GM10266 (cell line): ENCODE data around the gene DSC2.
A peak's percentile ranks its signal among the peaks of the same experiment; 100 is the strongest.

Experiments
- DNase-seq: peaks from one replicate; pipeline ENCODE4 v3.0.0; 2012; ENCODE audit errors: extremely low spot score
- CTCF ChIP-seq: IDR thresholded peaks from 2 replicates; pipeline ENCODE4 v1.5.1; 2012; ENCODE audit warnings: mild to moderate bottlenecking, low read depth; ENCODE audit not compliant: control insufficient read depth, insufficient read depth; ENCODE audit errors: missing control alignments

DSC2 gene

DNA sequence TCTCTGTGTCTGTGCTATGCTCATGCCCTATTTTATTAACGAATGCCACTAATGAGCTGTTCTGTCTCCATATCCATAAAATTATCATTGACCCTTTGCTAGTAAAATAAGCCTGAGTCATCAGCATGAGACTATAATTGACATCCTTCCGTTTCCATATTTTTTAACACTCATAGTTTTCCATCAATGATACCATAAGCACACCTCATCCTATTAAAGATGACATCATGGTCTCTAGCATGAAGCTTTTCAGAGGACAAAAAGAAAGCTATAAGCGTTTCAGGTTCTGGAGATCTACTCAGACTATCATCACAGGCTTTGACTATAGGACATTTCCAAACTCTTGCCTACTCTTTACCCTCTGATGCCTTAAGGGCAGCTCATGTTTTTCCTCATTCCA, 1.2 kb upstream of the DSC2 start:
- no peak for TF ChIP-seq CTCF
- no peak for DNase-seq

DNA sequence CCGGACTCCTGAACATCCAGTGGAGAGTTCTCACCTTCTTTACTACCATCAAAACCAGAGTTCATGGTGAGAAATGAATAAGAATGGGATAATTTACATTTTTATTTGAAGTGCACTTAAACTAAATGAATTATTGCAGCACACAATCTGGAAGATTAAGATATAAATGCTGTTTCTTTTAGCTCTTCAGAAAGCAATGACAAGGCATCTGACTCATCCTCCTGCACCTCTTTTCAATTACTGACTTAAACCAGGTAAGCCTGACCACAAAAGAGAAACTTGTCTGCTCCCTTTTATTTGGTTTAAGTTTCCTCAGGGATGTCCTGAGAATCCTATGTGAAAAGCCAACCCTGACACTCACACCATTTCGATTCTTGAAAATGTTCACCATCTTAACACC, 720 bp upstream of the DSC2 start:
- no peak for DNase-seq

DNA sequence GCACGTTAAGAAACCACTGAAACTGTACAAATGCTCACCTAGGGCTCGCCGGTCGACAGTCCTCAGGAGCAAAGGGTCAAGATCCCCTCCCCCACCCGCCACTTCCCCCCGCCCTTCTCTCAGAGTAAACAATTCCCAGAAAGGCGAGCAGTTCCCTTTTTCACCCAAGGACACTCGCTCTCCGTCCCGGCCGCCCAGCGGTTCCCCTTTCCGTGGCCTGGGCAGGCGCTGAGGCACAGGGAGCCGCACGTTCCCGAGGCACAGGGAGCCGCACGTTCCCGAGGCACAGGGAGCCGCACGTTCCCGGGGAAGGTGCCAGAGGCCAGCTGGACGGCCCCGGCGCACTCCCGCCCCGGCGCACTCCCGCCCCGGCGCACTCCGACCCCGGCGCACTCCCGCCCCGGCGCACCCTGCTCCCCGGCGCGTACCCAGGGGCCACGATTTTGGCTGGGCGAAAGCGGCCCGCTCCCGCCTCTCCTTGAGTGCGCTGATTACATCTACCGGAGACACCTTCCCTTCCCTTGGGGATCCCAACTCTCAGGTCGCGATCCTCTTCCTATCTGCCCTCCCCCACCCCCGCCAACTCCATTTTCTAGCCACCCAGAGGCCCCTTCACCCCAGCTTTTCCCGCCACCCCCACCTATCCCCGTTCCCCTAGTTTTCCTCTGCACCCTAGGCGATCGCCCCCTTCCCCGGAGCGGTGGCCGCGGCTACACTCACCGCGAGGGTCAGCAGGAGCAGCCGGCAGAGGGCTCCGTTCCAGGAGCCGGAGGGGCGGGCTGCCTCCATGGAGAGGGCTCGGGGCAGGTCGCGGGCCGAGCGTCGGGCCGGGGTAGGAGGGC, 817 bp downstream of the DSC2 start:
- peak; percentile 81 for DNase-seq
- TF ChIP-seq CTCF = peak; percentile 26

More for the DNA sequence above, 720 bp upstream of the DSC2 start:
- TF ChIP-seq CTCF = no peak

DNA sequence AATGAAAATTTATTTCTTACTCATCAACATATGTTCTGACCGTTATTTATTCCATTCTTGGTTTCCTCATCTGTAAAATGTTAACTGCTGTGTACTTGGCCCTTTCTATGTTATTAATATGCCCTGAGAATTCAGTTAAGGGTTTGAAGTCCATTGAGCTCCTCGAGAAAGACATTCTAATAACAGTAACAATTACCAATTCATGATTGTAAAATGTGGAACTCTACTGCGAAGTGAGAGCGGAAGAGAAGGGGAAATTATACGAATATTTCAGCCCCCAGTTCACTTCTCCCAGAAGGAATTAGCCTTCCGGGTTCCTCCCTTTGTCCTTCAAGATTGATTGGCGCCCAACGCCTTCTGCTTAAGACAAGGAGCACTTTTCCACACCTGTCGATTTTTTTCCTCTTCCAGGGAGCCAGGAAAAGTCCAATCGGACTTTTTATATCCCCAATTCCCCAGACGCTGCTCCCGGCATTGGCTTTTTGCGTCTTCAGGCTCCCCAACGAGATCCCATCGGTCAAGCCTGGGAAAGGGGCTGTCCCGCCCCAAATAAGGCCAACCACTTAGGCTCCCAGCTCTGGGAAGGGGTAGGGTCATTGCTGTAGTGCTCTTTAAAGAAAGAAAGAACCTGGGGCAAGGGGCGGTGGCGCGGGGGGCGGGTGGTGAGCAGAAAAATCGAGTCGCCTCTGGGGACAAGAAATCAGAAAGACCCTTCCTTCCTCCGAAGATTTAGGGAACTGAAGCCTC, 1.6 kb downstream of the DSC2 start:
- no peak for DNase-seq
- no peak for TF ChIP-seq CTCF

GRCh38 chr18:31099450-31100230, 2.6 kb downstream of the DSC2 start:
- no peak for TF ChIP-seq CTCF
- DNase-seq = peak; percentile 32

- DNase-seq = no peak
- TF ChIP-seq CTCF = no peak
Observed at GRCh38 chr18:31098878-31099277, 3.3 kb downstream of the DSC2 start.
